GM23338 (cell line): ENCODE data around the gene THRB. TPM values are rescaled to one million over a fixed set of nuclear protein-coding genes. Genes with fewer than 3 reads are reported as not detected.

Source experiments
- ATAC-seq: fragments of 200-7000 bp; cut with Tn5 transposase; 3 replicates; pipeline ENCODE4 v1.9.1; 2020
- DNase-seq: peaks from one replicate; pipeline ENCODE4 v3.0.0-alpha.2; 2015; ENCODE audit warnings: low spot score
- H2AFZ ChIP-seq: fragments of 200-600 bp; sonication (generic); 2 replicates; pipeline ENCODE4 v1.8.0; 2016; ENCODE audit warnings: antibody characterized with exemption, mild to moderate bottlenecking, moderate library complexity
- H3F3A ChIP-seq: fragments of 200-600 bp; sonication (generic); replicated peaks from 2 replicates; pipeline ENCODE4 v1.8.0; 2017; ENCODE audit warnings: antibody characterized with exemption, mixed run types, low read depth
- H3K27ac ChIP-seq: fragments of 200-600 bp; sonication (generic); 2 replicates; pipeline ENCODE4 v1.6.1; 2016; ENCODE audit warnings: low read depth
- H3K27me3 ChIP-seq: fragments of 200-600 bp; sonication (generic); 2 replicates; pipeline ENCODE4 v1.8.0; 2016; ENCODE audit warnings: mild to moderate bottlenecking, mixed run types, moderate library complexity; ENCODE audit not compliant: insufficient read depth
- H3K36me3 ChIP-seq: fragments of 200-600 bp; sonication (generic); 2 replicates; pipeline ENCODE4 v1.8.0; 2016; ENCODE audit warnings: mild to moderate bottlenecking; ENCODE audit not compliant: insufficient read depth
- H3K4me1 ChIP-seq: fragments of 200-600 bp; sonication (generic); 2 replicates; pipeline ENCODE4 v1.8.0; 2016; ENCODE audit warnings: mild to moderate bottlenecking, moderate library complexity; ENCODE audit not compliant: insufficient read depth
- H3K4me2 ChIP-seq: fragments of 200-600 bp; sonication (generic); 2 replicates; pipeline ENCODE4 v1.7.1; 2017; ENCODE audit warnings: mixed run types
- H3K4me3 ChIP-seq: fragments of 200-600 bp; sonication (generic); 2 replicates; pipeline ENCODE4 v1.6.1; 2016; ENCODE audit warnings: mixed run types
- H3K79me2 ChIP-seq: fragments of 200-600 bp; sonication (generic); replicated peaks from 2 replicates; pipeline ENCODE4 v1.8.0; 2017; ENCODE audit warnings: mild to moderate bottlenecking; ENCODE audit not compliant: insufficient read depth
- H3K9me2 ChIP-seq: fragments of 200-600 bp; sonication (generic); 2 replicates; pipeline ENCODE4 v1.8.0; 2017; ENCODE audit not compliant: insufficient read depth
- H4K20me1 ChIP-seq: fragments of 200-600 bp; sonication (generic); replicated peaks from 2 replicates; pipeline ENCODE4 v1.8.0; 2017; ENCODE audit warnings: mild to moderate bottlenecking; ENCODE audit not compliant: insufficient read depth
- H3K27ac Mint-ChIP-seq: 2 replicates; pipeline ENCODE4 v1.8.0; 2020; ENCODE audit warnings: inconsistent platforms, mild to moderate bottlenecking, moderate library complexity, mixed read lengths
- H3K27me3 Mint-ChIP-seq: 3 replicates; pipeline ENCODE4 v1.8.0; 2022; ENCODE audit warnings: low read depth, mild to moderate bottlenecking, moderate library complexity, mixed read lengths, inconsistent platforms; ENCODE audit not compliant: insufficient read depth, poor library complexity
- H3K36me3 Mint-ChIP-seq: 3 replicates; pipeline ENCODE4 v1.8.0; 2021; ENCODE audit warnings: low read depth, mild to moderate bottlenecking, inconsistent platforms, moderate library complexity, mixed read lengths
- H3K4me1 Mint-ChIP-seq: 3 replicates; pipeline ENCODE4 v1.8.0; 2020; ENCODE audit warnings: mild to moderate bottlenecking, inconsistent platforms, mixed read lengths
- H3K4me3 Mint-ChIP-seq: 3 replicates; pipeline ENCODE4 v1.8.0; 2021; ENCODE audit warnings: moderate library complexity, mild to moderate bottlenecking, inconsistent platforms, mixed read lengths
- H3K9me3 Mint-ChIP-seq: 3 replicates; pipeline ENCODE4 v1.8.0; 2020; ENCODE audit warnings: moderate library complexity, mild to moderate bottlenecking, inconsistent platforms, mixed read lengths
- CTCF ChIP-seq, 2 experiments: fragments of 200-600 bp in 1 of 2; sonication (generic) in 1 of 2; conservative IDR thresholded peaks; 2 replicates each; pipeline versions ENCODE4 v1.5.1 to v1.6.1; 2016 to 2017; ENCODE audit warnings: antibody characterized with exemption in 2 of 2, low read depth in 2 of 2, mild to moderate bottlenecking in 2 of 2, moderate library complexity in 1 of 2
- EZH2 ChIP-seq: fragments of 200-600 bp; sonication (generic); IDR thresholded peaks from one replicate; pipeline ENCODE4 v1.8.0; 2017; ENCODE audit warnings: antibody characterized with exemption, mild to moderate bottlenecking, low read depth; ENCODE audit not compliant: unreplicated experiment
- EZH2phosphoT487 ChIP-seq: fragments of 200-600 bp; sonication (generic); IDR thresholded peaks from one replicate; pipeline ENCODE4 v1.8.1; 2018; ENCODE audit warnings: antibody characterized with exemption; ENCODE audit not compliant: unreplicated experiment
- JUNB ChIP-seq: IDR thresholded peaks from one replicate; pipeline ENCODE4 v1.6.1; 2016; ENCODE audit warnings: antibody characterized with exemption; ENCODE audit not compliant: unreplicated experiment
- NANOG ChIP-seq: IDR thresholded peaks from 2 replicates; pipeline ENCODE4 v1.6.1; 2016; ENCODE audit warnings: antibody characterized with exemption, borderline replicate concordance
- REST ChIP-seq: IDR thresholded peaks from one replicate; pipeline ENCODE4 v1.6.1; 2018; ENCODE audit warnings: antibody characterized with exemption; ENCODE audit not compliant: unreplicated experiment
- STAT1 ChIP-seq: IDR thresholded peaks from one replicate; pipeline ENCODE4 v1.6.1; 2016; ENCODE audit warnings: antibody characterized with exemption; ENCODE audit not compliant: unreplicated experiment
- ZNF331 ChIP-seq: fragments of 250-450 bp; sonication (Bioruptor Pico); IDR thresholded peaks from 2 replicates; pipeline ENCODE4 v1.5.0; 2020; ENCODE audit warnings: low read depth, mild to moderate bottlenecking, moderate library complexity
- ZNF462 ChIP-seq: fragments of 250-450 bp; sonication (Bioruptor Pico); IDR thresholded peaks from 2 replicates; pipeline ENCODE4 v1.5.0; 2020; ENCODE audit warnings: mild to moderate bottlenecking, moderate library complexity
- polyA plus RNA-seq: library from polyadenylated mRNA; unstranded; fragments of >200 nt; fragmentation: Nextera tagmentation; extraction: Ambion mirVana; gene quantifications from 2 replicates; pipeline ENCODE4 v1.2.1, GENCODE V29; 2016
- total RNA-seq: library from RNA; depleted of rRNA; stranded (reverse); fragments of >200 nt; shearing (Covaris generic); gene quantifications from 2 replicates; pipeline ENCODE4 v1.2.3, GENCODE V29; 2014

Gene THRB
- total and polyA plus RNA-seq, 2 experiments from 2014 or later, result 1.7 to 3.2 TPM

GRCh38 chr3:24165603-24165982 is 329.1 kb downstream of the THRB start:
- H3K4me1 Mint-ChIP-seq, result peaks cover 37% of the 10 kb centered on the region
- Histone ChIP-seq H3K4me3 (no peak overlapping the region), H3K27me3 (no peaks in the 10 kb centered on the region), H3K4me2 (no peak overlapping the region), H3K27ac (no peak overlapping the region), H3K9me2 (no peaks in the 10 kb centered on the region), H3F3A (no peaks in the 10 kb centered on the region), H3K4me1 (peaks cover 34% of the 10 kb centered on the region), H2AFZ (no peak overlapping the region), H4K20me1 (no peaks in the 10 kb centered on the region), H3K36me3 (no peaks in the 10 kb centered on the region), H3K79me2 (no peaks in the 10 kb centered on the region)
- ATAC-seq (no peak), DNase-seq (no peak)
- no peak overlapping the region for H3K27ac Mint-ChIP-seq
- no peaks in the 10 kb centered on the region for H3K9me3 Mint-ChIP-seq
- H3K27me3 Mint-ChIP-seq, result peaks cover 2% of the 10 kb centered on the region
- TF ChIP-seq CTCF (conservative IDR thresholded peaks at IDR 0.05; ENCODE audit: low read depth in 2 of 2), result no peak
- TF ChIP-seq EZH2, result no peak
- TF ChIP-seq ZNF331 (CRISPR knock-in tag), result no peak
- TF ChIP-seq EZH2phosphoT487, result no peak
- no peak for TF ChIP-seq ZNF462 (CRISPR knock-in tag)
- TF ChIP-seq STAT1, result no peak
- TF ChIP-seq NANOG, result no peak
- TF ChIP-seq REST, result no peak
- no peak for TF ChIP-seq JUNB
- H3K4me3 Mint-ChIP-seq, result no peak overlapping the region
- no peaks in the 10 kb centered on the region for H3K36me3 Mint-ChIP-seq
